OCI-LY7 (cell line): ENCODE data around the gene DHCR24.

ENCODE experiments used
- EZH2phosphoT487 ChIP-seq: fragments of 200-600 bp; sonication (generic); IDR thresholded peaks from 2 replicates; pipeline ENCODE4 v1.6.1; 2018; ENCODE audit warnings: low read depth, borderline replicate concordance, mild to moderate bottlenecking, mixed run types, antibody characterized with exemption, low read length, moderate library complexity, mixed read lengths
- TF ChIP-seq, protein P1 (sequence below): fragments of 200-600 bp; sonication (generic); conservative IDR thresholded peaks from 2 replicates; pipeline ENCODE4 v1.5.1; 2014; ENCODE audit warnings: mild to moderate bottlenecking, antibody characterized with exemption, low read length, moderate library complexity, mixed read lengths

DNA sequence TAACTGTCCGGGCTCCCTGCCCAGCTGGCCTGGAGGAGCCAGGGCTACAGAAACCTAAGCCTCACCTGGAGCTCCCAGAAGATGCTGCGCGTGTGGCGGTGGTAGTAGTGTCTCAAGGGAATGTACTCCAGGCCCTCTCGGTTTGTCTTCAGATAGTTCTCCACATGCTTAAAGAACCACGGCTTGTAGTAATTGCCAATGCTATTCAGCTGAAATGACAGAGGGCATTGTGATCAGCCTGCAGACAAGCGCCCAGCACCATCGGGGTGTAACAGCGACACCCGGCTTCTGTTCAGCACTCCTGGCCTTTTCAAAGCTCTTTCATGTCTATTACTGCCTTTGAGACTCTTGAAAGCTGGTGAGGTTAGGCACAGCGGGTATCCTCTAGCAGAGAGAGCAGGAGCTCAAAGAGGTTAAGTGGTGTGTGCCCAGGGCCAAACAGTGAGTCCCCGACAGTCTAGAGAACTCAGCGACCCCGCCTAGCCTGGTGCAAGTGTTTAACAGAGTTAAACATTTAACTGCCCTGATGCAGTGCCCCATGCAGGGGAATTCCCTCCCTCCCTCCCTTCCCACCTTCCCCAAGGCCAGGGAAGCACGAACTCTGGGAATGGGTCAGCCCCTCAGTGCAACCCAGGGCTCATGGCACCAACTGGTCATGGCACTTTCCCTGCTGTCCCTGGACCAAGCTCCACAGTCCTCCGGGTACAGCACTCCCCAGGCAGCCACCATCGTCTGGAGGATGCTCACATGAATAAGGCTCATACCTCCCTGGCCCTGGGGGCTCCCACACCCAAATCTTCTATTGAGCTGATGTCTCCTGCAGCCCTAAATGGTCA is 21.5 kb downstream of the DHCR24 start:
- TF ChIP-seq, protein P1, sequence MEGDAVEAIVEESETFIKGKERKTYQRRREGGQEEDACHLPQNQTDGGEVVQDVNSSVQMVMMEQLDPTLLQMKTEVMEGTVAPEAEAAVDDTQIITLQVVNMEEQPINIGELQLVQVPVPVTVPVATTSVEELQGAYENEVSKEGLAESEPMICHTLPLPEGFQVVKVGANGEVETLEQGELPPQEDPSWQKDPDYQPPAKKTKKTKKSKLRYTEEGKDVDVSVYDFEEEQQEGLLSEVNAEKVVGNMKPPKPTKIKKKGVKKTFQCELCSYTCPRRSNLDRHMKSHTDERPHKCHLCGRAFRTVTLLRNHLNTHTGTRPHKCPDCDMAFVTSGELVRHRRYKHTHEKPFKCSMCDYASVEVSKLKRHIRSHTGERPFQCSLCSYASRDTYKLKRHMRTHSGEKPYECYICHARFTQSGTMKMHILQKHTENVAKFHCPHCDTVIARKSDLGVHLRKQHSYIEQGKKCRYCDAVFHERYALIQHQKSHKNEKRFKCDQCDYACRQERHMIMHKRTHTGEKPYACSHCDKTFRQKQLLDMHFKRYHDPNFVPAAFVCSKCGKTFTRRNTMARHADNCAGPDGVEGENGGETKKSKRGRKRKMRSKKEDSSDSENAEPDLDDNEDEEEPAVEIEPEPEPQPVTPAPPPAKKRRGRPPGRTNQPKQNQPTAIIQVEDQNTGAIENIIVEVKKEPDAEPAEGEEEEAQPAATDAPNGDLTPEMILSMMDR: no peak
- TF ChIP-seq EZH2phosphoT487: no peak
